ENCODE results near the gene UBE2Z. TPM values are rescaled to one million over a fixed set of nuclear protein-coding genes. Genes with fewer than 3 reads are reported as not detected.

Gene UBE2Z
- total and polyA plus RNA-seq, 2 of the 13 experiments (the other 11 are each of a cell fraction or from before 2014, with no cell fraction given): 63.2 to 122 TPM

DNA sequence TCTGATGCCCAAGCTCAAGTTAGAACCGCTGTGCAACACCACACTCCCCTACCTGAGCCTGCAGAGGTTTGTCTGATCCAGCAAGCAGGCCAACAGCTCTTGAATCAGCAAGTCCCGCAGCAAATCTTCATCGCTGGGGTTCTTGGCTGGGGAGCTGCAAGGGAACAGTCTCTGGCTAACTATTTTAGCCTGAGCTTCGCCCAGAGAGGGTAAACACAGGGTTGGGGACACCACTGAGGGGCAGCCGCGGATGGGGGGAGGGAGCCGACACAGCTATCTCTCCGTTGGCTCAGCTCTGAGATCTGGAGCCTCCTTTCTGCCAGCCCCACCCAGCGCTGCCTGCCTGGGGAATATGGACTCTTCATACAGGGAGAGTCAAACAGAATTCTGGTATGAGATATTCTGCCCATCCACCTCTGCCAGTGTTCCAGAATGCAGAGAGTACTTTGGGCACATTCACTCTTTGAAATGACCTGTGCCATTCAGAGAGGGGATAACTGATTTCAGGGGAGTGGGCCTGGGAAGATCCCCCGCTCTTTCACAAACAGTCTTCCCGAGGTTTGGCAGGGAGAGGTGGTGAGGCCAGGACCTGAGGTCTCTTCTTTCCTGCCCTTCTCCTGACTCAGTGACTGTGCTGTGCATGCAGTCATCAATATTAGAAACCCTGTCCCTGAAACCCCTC, 52.8 kb downstream of the UBE2Z start (continued):
- TF ChIP-seq, protein P1, sequence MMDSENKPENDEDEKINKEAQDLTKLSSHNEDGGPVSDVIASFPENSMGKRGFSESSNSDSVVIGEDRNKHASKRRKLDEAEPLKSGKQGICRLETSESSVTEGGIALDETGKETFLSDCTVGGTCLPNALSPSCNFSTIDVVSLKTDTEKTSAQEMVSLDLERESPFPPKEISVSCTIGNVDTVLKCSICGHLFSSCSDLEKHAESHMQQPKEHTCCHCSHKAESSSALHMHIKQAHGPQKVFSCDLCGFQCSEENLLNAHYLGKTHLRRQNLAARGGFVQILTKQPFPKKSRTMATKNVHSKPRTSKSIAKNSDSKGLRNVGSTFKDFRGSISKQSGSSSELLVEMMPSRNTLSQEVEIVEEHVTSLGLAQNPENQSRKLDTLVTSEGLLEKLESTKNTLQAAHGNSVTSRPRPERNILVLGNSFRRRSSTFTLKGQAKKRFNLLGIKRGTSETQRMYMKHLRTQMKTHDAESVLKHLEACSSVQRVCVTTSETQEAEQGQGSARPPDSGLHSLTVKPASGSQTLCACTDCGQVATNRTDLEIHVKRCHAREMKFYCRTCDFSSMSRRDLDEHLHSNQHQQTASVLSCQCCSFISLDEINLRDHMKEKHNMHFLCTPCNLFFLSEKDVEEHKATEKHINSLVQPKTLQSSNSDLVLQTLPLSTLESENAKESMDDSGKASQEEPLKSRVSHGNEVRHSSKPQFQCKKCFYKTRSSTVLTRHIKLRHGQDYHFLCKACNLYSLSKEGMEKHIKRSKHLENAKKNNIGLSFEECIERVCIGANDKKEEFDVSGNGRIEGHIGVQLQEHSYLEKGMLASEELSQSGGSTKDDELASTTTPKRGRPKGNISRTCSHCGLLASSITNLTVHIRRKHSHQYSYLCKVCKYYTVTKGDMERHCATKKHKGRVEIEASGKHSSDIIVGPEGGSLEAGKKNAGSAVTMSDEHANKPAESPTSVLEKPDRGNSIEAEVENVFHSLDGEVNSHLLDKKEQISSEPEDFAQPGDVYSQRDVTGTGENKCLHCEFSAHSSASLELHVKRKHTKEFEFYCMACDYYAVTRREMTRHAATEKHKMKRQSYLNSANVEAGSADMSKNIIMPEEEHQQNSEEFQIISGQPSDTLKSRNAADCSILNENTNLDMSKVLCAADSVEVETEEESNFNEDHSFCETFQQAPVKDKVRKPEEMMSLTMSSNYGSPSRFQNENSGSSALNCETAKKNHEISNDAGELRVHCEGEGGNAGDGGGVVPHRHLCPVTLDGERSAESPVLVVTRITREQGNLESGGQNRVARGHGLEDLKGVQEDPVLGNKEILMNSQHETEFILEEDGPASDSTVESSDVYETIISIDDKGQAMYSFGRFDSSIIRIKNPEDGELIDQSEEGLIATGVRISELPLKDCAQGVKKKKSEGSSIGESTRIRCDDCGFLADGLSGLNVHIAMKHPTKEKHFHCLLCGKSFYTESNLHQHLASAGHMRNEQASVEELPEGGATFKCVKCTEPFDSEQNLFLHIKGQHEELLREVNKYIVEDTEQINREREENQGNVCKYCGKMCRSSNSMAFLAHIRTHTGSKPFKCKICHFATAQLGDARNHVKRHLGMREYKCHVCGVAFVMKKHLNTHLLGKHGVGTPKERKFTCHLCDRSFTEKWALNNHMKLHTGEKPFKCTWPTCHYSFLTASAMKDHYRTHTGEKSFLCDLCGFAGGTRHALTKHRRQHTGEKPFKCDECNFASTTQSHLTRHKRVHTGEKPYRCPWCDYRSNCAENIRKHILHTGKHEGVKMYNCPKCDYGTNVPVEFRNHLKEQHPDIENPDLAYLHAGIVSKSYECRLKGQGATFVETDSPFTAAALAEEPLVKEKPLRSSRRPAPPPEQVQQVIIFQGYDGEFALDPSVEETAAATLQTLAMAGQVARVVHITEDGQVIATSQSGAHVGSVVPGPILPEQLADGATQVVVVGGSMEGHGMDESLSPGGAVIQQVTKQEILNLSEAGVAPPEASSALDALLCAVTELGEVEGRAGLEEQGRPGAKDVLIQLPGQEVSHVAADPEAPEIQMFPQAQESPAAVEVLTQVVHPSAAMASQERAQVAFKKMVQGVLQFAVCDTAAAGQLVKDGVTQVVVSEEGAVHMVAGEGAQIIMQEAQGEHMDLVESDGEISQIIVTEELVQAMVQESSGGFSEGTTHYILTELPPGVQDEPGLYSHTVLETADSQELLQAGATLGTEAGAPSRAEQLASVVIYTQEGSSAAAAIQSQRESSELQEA (CRISPR knock-in tag; IDR thresholded peaks at IDR 0.05; ENCODE audit: not compliant biosample characterization): no peak
- TF ChIP-seq, protein P2, sequence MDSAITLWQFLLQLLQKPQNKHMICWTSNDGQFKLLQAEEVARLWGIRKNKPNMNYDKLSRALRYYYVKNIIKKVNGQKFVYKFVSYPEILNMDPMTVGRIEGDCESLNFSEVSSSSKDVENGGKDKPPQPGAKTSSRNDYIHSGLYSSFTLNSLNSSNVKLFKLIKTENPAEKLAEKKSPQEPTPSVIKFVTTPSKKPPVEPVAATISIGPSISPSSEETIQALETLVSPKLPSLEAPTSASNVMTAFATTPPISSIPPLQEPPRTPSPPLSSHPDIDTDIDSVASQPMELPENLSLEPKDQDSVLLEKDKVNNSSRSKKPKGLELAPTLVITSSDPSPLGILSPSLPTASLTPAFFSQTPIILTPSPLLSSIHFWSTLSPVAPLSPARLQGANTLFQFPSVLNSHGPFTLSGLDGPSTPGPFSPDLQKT (CRISPR knock-in tag; IDR thresholded peaks at IDR 0.05; ENCODE audit: borderline replicate concordance): no peak
- 0 out of 4 replicates have a peak, but pooled peaks of 1 of the 2 experiments have one; percentile 20 for TF ChIP-seq EP300 (IDR thresholded peaks at IDR 0.05; ENCODE audit: low read depth in 2 of 2, low read length in 2 of 2)
- no peak; the same call in 1 of the 2 replicates for TF ChIP-seq EP300 (CRISPR knock-in tag; IDR thresholded peaks at IDR 0.05; ENCODE audit: borderline replicate concordance)
- TF ChIP-seq, protein P3, sequence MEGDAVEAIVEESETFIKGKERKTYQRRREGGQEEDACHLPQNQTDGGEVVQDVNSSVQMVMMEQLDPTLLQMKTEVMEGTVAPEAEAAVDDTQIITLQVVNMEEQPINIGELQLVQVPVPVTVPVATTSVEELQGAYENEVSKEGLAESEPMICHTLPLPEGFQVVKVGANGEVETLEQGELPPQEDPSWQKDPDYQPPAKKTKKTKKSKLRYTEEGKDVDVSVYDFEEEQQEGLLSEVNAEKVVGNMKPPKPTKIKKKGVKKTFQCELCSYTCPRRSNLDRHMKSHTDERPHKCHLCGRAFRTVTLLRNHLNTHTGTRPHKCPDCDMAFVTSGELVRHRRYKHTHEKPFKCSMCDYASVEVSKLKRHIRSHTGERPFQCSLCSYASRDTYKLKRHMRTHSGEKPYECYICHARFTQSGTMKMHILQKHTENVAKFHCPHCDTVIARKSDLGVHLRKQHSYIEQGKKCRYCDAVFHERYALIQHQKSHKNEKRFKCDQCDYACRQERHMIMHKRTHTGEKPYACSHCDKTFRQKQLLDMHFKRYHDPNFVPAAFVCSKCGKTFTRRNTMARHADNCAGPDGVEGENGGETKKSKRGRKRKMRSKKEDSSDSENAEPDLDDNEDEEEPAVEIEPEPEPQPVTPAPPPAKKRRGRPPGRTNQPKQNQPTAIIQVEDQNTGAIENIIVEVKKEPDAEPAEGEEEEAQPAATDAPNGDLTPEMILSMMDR (CRISPR knock-in tag; IDR thresholded peaks at IDR 0.05): peak; percentile 48
- peak; percentile 19; the same call in 1 of the 2 replicates for TF ChIP-seq SAP130 (CRISPR knock-in tag; IDR thresholded peaks at IDR 0.05; ENCODE audit: low read depth)
- TF ChIP-seq NFKBIZ (CRISPR knock-in tag; IDR thresholded peaks at IDR 0.05): no peak
- peak; percentile 56; the same call in 1 of the 2 replicates for TF ChIP-seq ZNF567 (CRISPR knock-in tag; IDR thresholded peaks at IDR 0.05; ENCODE audit: borderline replicate concordance)
- peak; percentile 32; the same call in 1 of the 2 replicates for TF ChIP-seq RAD21 (CRISPR knock-in tag; IDR thresholded peaks at IDR 0.05)
- TF ChIP-seq KLF12 (CRISPR knock-in tag; IDR thresholded peaks at IDR 0.05; ENCODE audit: borderline replicate concordance): 0 out of 2 replicates have a peak, but pooled peaks have one; percentile 21
- TF ChIP-seq TARDBP (CRISPR knock-in tag; IDR thresholded peaks at IDR 0.05): peak; percentile 53; the same call in 1 of the 2 replicates
- no peak for TF ChIP-seq FOXM1 (CRISPR knock-in tag; IDR thresholded peaks at IDR 0.05)
- TF ChIP-seq XBP1 (CRISPR knock-in tag; IDR thresholded peaks at IDR 0.05): no peak
- no peak for TF ChIP-seq MTF1 (CRISPR knock-in tag; IDR thresholded peaks at IDR 0.05)
- TF ChIP-seq NFE2L2 (IDR thresholded peaks at IDR 0.05; ENCODE audit: low read length): no peak

Data from HepG2 (cell line).